GM11168 (cell line): ENCODE data around the gene C20orf144.

Source experiments
- in situ Hi-C: fragments of 300-500 bp; cut with MboI; formaldehyde crosslinking; loops from one replicate; pipeline ENCODE4 v1.12.0; 2022; ENCODE audit warnings: low sequenced_read_pairs; ENCODE audit not compliant: unreplicated experiment

Gene C20orf144

GRCh38 chr20:33674294-33675135 is 12.4 kb downstream of the C20orf144 start, which contains the start of gene NECAB3:
TSS of gene NECAB3 (minus strand) at chr20:33674428. CDS start at chr20:33674352, 76 bp downstream.
- in situ Hi-C loops = no loop called here

DNA sequence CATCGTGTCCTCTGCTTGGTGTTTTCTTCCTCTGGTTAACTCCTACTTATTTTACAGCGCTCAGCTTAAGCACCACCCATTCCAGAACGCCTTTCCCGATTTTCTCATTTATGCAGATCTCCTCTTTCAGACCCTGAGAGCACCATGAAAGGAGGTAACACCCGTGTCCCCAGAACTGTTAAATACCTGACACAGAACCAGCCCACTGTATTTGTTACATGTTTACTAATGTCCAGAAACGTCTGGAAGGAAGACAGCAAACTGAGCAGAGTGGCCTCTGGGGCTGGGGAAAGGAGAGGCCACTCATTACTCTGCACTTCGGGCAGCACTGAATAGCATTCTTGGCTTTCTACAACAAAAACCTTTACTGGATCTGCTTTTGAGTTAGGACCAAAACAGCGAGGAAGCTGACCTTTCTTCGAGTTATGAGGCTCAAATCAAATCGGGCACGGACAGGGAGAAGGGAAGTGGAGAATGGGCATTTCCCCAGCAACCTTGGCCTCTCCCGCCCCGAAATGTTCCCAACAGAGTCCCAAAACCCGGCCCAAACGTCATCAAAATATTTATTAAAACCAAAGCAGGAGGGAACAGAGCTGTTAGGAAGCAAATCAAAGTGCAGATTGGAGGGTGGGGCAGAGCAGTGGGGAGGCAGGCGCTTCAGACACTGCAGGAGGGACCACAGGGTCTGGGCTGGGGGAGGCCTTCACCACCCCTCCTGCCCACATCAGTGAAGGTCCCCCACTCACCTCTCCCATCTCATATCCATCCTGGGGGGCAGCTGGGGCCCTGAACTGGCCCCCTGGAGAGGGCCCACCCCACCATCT is 13.2 kb downstream of the C20orf144 start:
- in situ Hi-C loops = no loop called here

DNA sequence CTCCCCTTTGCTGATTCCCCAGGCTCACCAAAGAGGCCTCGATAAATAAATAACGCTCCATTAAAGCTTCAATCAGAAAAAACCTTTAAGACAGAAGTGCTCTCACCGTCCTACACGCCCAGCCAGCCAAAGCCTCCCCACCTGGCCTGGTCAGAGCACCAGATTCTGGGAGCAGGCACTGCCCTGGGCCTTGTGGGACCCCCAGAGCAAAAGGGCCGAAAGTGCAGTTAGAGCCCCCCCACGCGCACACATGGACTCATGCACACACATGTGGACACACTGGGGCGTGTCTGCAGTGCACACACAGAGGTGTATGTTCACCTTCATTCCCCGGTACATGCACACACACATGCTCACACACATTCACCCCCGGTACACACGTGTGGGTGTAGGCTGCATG is 14.0 kb downstream of the C20orf144 start:
- in situ Hi-C loops = no loop called here

GRCh38 chr20:33676652-33677645 is 14.8 kb downstream of the C20orf144 start:
- in situ Hi-C loops = no loop called here

- in situ Hi-C loops = no loop called here
Measured at GRCh38 chr20:33677991-33678702, 16.0 kb downstream of the C20orf144 start.

GRCh38 chr20:33679758-33680485 is 17.8 kb downstream of the C20orf144 start:
- in situ Hi-C loops = no loop called here

DNA sequence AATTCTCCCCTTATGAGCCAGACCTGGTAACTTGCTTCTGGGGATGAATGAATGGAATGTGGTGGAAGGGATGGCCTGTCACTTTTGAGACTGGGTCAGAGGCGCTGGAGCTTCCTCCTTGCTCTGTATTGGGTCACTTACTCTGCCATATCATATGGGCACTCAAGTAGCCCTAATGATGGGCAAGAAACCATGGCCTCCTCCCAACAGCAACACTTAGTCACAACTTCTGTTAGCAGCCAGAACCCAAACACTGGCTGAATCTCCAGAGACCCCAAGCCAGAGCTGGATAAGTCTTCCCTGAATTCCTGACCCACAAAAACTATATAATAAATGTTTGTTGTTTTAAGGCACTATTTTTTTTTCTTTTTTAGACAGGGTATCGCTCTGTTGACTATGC is 18.6 kb downstream of the C20orf144 start:
- in situ Hi-C loops = no loop called here

GRCh38 chr20:33681288-33681687 is 19.2 kb downstream of the C20orf144 start:
- in situ Hi-C loops = no loop called here

DNA sequence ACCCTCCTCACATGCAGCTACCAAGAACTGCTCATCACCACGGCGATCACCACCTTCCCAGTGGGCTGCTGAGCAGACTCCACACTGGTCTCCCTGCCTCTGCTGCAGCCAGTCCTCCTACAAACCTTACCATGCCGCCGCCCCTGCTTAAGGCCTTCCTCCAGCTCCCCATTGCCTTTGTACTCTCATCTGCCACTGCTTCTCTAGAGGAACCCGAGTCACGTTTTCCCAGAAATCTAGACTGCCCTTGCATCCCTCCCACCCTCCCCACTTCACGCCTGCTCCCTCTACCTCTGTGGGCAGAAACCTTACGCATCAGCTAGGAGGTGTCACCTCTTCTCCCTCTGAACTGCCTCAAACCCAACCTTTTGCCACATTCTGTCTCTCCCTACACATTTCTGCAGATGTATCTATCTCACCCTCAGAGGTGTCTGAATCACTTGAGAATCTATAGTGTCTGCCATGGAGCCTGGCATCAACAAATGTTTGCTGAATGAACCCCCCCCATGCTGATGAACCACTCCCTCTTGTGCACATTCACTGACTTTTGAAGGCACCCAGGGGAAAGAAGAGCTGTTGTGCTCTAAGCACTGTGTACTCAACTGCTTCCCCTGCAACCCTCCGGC is 19.7 kb downstream of the C20orf144 start:
- in situ Hi-C loops = no loop called here

DNA sequence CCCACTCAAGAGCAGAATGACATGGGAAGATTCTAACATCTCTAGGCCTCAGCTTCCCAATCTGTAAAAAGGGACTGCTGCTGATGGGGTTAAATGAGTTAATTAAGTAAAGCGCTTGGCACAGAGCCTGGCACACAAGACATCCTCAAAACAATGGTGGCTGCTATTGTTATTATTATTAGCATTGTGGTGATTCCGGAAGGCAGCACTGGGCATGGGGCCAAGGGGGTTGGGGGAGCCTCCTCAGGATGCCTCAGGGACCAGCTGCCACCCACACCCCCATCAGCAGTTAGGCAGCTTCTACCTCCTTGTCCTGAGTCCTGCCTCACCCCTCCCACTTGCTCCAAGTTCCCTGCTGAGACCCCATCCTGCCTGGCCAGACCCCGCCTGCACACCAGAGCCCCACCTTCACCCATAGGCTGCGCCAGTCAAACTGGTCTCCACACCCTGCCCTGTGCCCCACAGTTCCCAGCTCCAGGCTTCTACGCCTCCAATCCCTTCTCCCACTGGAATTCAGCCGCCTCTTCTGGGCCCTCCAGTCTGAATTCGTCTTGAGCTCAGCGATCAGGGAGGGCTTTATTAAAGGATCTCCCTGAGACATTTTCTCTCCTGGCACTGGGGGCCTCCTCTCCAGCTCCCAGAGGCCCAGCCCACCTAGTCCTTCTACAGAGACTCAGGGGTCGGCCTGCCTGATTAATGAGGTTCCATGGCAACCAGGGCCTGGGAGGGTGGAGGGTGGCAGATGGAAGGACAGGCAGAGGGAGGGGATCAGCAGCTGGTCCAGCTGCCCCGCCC is 22.6 kb downstream of the C20orf144 start:
- in situ Hi-C loops = no loop called here

- in situ Hi-C loops = no loop called here
Measured at GRCh38 chr20:33685328-33686099, 23.4 kb downstream of the C20orf144 start.

- in situ Hi-C loops = no loop called here
Measured at GRCh38 chr20:33686100-33686983, 24.2 kb downstream of the C20orf144 start, which contains the start of gene E2F1. TSS of gene E2F1 (minus strand) at chr20:33686385. CDS start at chr20:33686264, 121 bp downstream.

- in situ Hi-C loops = no loop called here
Measured at GRCh38 chr20:33686984-33687366, 24.8 kb downstream of the C20orf144 start.

DNA sequence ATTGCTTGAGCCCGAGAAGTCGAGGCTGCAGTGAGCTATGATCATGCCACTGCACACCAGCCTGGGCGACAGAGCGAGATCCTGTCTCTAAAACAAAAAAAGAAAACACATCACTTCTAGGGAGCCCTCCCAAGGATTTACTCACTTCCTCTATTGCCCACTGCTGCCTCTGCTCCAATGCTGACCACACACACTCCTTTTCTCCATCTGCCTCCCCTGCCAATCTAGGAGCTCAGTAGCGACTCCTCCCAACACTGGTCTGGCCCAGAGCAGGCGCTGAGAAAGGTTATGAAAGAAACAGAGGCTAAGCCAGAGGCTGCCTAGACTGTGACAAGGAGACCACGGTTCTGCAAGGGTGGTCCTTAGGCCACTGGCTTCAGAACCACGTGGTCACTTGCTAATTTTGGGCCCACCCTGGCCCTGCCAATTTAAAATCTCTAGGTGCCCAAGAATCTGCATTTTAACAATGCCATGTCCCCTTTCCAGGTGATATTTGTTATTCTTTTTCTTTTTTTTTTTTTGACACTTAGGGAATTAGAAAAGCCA is 25.3 kb downstream of the C20orf144 start:
- in situ Hi-C loops = no loop called here
